Activated T-helper 1 cell treated with anti-CD3 and anti-CD28 coated beads, Interleukin-12 subunit alpha, Interleukin-12 subunit beta, Interleukin-2, Interleukin-4 antibody, amounts not matched to agents 30 ng/mL and 10 ng/mL and 1 ng/mL, durations not matched to agents 14 hours and 24 hours and 36 hours (primary cell): ENCODE results near the gene NOL4L. TPM values are rescaled to one million over a fixed set of nuclear protein-coding genes. Genes with fewer than 3 reads are reported as not detected.
"Not testable (repeated sequence)": the region's sequence is repeated elsewhere in the genome, so short reads cannot be mapped to it uniquely, and the experiment has no call there.

ENCODE experiments used
- DNase-seq: peaks from one replicate; pipeline ENCODE4 v3.0.0; 2021; ENCODE audit warnings: low spot score
- H3K27ac Mint-ChIP-seq: one replicate; pipeline ENCODE4 v1.8.0; 2021; ENCODE audit warnings: mild to moderate bottlenecking, mixed read lengths
- H3K27me3 Mint-ChIP-seq: one replicate; pipeline ENCODE4 v1.8.0; 2022; ENCODE audit warnings: mild to moderate bottlenecking, moderate library complexity, mixed read lengths; ENCODE audit not compliant: insufficient read depth
- H3K36me3 Mint-ChIP-seq: one replicate; pipeline ENCODE4 v1.8.0; 2021; ENCODE audit warnings: low read depth, mixed read lengths
- H3K4me1 Mint-ChIP-seq: one replicate; pipeline ENCODE4 v1.8.0; 2021; ENCODE audit warnings: low read depth, mixed read lengths
- H3K4me3 Mint-ChIP-seq: one replicate; pipeline ENCODE4 v1.8.0; 2021; ENCODE audit warnings: mild to moderate bottlenecking, moderate library complexity, mixed read lengths
- H3K9me3 Mint-ChIP-seq: one replicate; pipeline ENCODE4 v1.8.0; 2021; ENCODE audit warnings: mixed read lengths
- intact Hi-C: fragments of 100-400 bp; cut with micrococcal nuclease; formaldehyde crosslinking; loops from one replicate; pipeline ENCODE4 v1.15.1; 2024
- total RNA-seq: library from RNA; stranded (reverse); gene quantifications from 2 replicates; pipeline ENCODE4 v1.2.3, GENCODE V29; 2022

The NOL4L gene
- total RNA-seq, 1 donor from 2014 or later, result 14.3 TPM

GRCh38 chr20:32494483-32495216 lies 90.5 kb downstream of the NOL4L start:
- Mint-ChIP-seq H3K27me3 (no peaks in the 10 kb centered on the region), H3K4me3 (no peak overlapping the region), H3K4me1 (no peaks in the 10 kb centered on the region), H3K9me3 (no peaks in the 10 kb centered on the region), H3K36me3 (no peaks in the 10 kb centered on the region), H3K27ac (no peak overlapping the region)
- intact Hi-C loops, result no loop called here
- no peak for DNase-seq

DNA sequence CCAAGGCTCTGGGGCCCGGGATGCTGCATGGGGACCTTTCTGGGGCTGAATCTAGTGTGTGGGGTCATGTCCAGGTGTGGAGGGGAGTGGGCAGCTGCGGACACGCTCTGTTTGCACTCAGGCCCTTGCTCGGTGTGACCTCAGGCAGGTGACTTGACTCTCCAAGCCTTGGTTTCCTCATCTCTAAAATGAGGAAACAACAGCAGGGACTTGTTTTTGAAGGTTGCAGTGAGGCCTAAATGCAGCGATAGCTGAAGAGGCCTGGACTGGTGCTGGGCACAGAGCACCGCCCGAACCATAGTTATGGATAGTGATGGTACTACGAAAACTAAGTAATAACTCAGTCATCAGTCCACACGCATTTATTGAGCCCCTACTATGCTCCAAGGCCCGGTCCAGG lies 91.8 kb downstream of the NOL4L start:
- Mint-ChIP-seq H3K27ac (no peak overlapping the region), H3K36me3 (no peaks in the 10 kb centered on the region), H3K9me3 (no peaks in the 10 kb centered on the region), H3K4me1 (no peaks in the 10 kb centered on the region), H3K27me3 (no peaks in the 10 kb centered on the region), H3K4me3 (no peak overlapping the region)
- intact Hi-C loops, result no loop called here
- no peak for DNase-seq

DNA sequence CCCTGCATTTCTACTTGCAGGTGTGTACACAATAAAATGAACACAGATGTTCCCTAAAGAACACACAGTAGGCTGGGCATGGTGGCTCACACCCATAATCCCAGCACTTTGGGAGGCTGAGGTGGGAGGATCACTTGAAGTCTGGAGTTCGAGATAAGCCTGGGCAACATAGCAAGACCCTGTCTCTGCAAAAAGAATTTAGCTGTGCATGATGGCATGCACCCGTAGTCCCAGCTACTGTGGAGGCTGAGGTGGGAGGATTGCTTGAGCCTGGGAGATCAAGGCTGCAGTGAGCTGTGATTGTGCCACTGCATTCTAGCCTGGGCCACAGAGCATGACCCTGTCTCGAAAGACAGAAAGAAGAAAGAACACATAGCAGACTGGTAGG lies 93.4 kb downstream of the NOL4L start:
- H3K9me3 Mint-ChIP-seq, H3K4me3 Mint-ChIP-seq, H3K27me3 Mint-ChIP-seq, H3K4me1 Mint-ChIP-seq, H3K36me3 Mint-ChIP-seq, H3K27ac Mint-ChIP-seq, DNase-seq, intact Hi-C loops: not testable (repeated sequence)

GRCh38 chr20:32490942-32491763 lies 94.0 kb downstream of the NOL4L start:
- intact Hi-C loops, result no loop called here
- no peaks in the 10 kb centered on the region for H3K9me3 Mint-ChIP-seq
- no peak for DNase-seq
- H3K36me3 Mint-ChIP-seq, result peaks cover 4% of the 10 kb centered on the region
- peaks cover 7% of the 10 kb centered on the region for H3K4me1 Mint-ChIP-seq
- no peak overlapping the region for H3K4me3 Mint-ChIP-seq
- no peak overlapping the region for H3K27ac Mint-ChIP-seq
- peaks cover 2% of the 10 kb centered on the region for H3K27me3 Mint-ChIP-seq

DNA sequence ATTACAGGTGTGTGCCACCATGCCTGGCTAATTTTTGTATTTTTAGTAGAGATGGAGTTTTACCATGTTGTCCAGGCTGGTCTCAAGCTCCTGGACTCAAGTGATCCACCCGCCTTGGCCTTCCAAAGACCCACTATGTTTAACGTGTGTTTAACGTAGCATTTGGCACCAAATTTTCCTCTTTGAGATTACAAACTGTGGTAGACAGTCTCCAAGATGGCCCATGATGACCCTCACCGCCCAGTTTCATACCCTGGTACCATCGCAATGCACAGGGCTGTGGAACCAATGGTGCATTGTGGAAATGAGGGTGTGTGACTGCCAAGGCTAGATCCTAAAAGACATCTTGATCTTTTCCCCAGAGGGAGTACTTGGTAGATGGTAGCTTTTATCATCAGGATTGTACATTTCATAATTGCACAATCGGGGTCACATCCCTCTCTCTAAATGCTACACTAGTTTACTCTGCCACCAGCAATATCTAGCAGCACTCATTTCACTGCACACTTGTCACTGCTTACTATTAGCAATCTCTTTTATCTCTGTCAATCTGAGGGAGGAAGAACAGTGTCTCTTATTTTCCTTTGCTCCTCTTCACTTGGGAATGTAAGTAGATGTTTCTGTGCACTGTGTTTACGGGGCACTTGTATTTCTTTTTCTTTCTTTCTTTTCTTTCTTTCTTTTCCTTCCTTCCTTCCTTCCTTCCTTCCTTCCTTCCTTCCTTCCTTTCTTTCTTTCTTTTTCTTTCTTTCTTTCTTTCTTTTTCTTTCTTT lies 96.9 kb downstream of the NOL4L start:
- no peak for DNase-seq
- H3K27me3 Mint-ChIP-seq, result peaks cover 7% of the 10 kb centered on the region
- H3K36me3 Mint-ChIP-seq, result peaks cover 7% of the 10 kb centered on the region
- peaks cover 21% of the 10 kb centered on the region for H3K4me1 Mint-ChIP-seq
- intact Hi-C loops, result loop anchor here (10.0 kb wide), 1 partner anchor 333 kb away; no protein-coding TSS in a partner anchor
- H3K27ac Mint-ChIP-seq, result no peak overlapping the region
- H3K4me3 Mint-ChIP-seq, result no peak overlapping the region
- H3K9me3 Mint-ChIP-seq, result no peaks in the 10 kb centered on the region

GRCh38 chr20:32487381-32487780 lies 97.8 kb downstream of the NOL4L start:
- intact Hi-C loops, result loop anchor here (10.0 kb wide), 1 partner anchor 333 kb away; no protein-coding TSS in a partner anchor
- Mint-ChIP-seq H3K27me3 (peaks cover 7% of the 10 kb centered on the region), H3K4me1 (peaks cover 21% of the 10 kb centered on the region), H3K9me3 (no peaks in the 10 kb centered on the region), H3K27ac (no peak overlapping the region), H3K36me3 (peaks cover 7% of the 10 kb centered on the region), H3K4me3 (no peak overlapping the region)
- no peak for DNase-seq

GRCh38 chr20:32485770-32486478 lies 99.2 kb downstream of the NOL4L start:
- peaks cover 7% of the 10 kb centered on the region for H3K36me3 Mint-ChIP-seq
- peaks cover 7% of the 10 kb centered on the region for H3K27me3 Mint-ChIP-seq
- no peak for DNase-seq
- H3K4me1 Mint-ChIP-seq, result peaks cover 21% of the 10 kb centered on the region
- intact Hi-C loops, result loop anchor here (1.0 to 10.0 kb wide), 6 partner anchors 47 to 331 kb away; no protein-coding TSS in a partner anchor
- no peaks in the 10 kb centered on the region for H3K9me3 Mint-ChIP-seq
- no peak overlapping the region for H3K27ac Mint-ChIP-seq
- no peak overlapping the region for H3K4me3 Mint-ChIP-seq

- Mint-ChIP-seq H3K4me1 (peaks cover 21% of the 10 kb centered on the region), H3K9me3 (no peaks in the 10 kb centered on the region), H3K27me3 (peaks cover 7% of the 10 kb centered on the region), H3K36me3 (peaks cover 7% of the 10 kb centered on the region), H3K27ac (peak overlapping the region; percentile 85), H3K4me3 (peak overlapping the region; percentile 89)
- intact Hi-C loops, result loop anchor here (1.0 to 10.0 kb wide), 6 partner anchors 46 to 330 kb away; no protein-coding TSS in a partner anchor
- peak; percentile 72 for DNase-seq
Observed at GRCh38 chr20:32484958-32485769, 100.0 kb downstream of the NOL4L start.

DNA sequence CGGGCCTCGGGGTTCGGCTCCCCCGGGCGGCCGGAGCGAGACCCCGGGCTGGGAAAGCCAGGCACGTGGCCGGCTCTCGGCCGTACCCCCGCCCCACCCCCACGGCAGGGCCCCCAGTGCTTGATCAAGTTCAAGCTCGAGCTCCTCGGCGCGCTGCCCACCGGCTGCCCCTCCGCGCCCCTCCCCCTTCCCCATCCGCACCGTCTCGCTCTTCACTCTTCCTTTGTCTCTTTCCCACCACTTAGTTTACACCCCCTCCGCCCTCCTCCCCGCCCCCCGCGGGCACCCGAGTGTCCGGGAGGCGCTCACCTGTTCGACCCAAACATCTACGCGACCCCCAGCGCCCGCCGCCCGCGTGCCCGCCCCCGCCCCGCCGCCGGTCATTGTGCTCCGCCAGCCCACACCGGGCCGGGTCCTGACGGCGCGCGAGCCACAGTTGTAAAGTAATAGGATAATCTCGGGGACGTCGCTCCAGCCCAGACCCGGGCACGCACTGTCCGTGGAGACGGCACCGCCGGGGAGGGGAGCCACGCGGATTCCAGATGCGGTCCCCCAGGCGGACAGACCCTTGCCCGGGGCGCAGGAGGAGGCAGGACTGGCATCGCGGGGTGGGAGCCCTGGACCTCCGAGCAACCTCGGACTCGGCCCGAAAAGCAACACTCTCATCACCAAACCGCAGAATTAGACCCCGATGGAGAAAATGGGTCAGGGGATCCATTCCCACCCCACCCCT lies 100.7 kb downstream of the NOL4L start:
- Mint-ChIP-seq H3K36me3 (peaks cover 7% of the 10 kb centered on the region), H3K9me3 (no peaks in the 10 kb centered on the region), H3K4me1 (peaks cover 21% of the 10 kb centered on the region), H3K4me3 (peak overlapping the region; percentile 60), H3K27ac (no peak overlapping the region), H3K27me3 (peaks cover 7% of the 10 kb centered on the region)
- peak; percentile 6 for DNase-seq
- intact Hi-C loops, result loop anchor here (2.0 to 10.0 kb wide), 3 partner anchors 52 to 330 kb away; no protein-coding TSS in a partner anchor

DNA sequence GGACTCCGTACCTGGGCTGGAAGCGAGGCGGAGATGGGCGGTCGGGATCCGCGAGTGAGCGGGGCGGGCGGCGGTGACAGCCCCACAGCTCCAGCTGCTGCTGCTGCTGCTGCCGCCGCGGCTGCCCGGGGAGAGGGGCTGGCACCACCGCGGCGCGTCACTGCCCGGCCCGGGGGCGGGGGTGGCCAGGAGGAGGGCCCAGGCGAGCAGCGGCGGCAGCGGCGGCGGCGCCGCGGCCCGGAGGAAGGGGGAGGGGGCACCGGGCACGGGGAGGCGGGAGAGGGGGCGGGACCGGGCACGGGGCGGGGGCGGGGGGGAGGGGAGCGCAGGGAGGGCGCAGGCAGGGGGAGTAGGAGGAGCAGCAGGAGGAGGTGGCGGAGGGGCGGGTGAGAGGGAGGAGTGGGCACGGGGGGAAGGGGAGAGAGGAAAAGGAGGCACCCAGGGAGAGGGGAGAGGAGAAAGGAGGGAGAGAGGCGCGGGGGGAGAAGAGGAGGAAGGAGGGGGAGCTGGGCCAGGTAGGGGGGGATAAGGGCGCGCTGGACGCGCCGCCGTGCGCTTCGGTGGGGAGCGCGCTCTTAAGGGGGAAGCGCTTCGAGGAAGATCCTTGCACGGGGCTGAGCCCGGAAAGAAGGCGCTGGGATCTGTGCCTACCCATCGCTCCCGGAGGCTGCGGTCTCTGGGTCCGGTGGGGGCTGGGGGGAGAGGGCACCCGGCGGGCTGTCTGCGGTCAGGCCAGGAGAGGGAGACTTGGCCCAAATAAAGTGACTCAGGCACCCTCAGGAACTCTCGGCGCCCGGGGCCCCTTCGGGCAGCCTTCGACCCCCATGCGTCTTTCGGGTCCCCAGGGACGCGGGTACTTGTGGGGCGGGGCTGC lies 101.5 kb downstream of the NOL4L start:
- Mint-ChIP-seq H3K4me3 (peak overlapping the region; percentile 81), H3K27me3 (peaks cover 8% of the 10 kb centered on the region), H3K4me1 (peaks cover 21% of the 10 kb centered on the region), H3K36me3 (peaks cover 7% of the 10 kb centered on the region), H3K27ac (peak overlapping the region; percentile 34), H3K9me3 (no peaks in the 10 kb centered on the region)
- intact Hi-C loops, result loop anchor here (2.0 to 10.0 kb wide), 3 partner anchors 53 to 329 kb away; no protein-coding TSS in a partner anchor
- peak; percentile 30 for DNase-seq
